Measurements from ENCODE around the gene TPCN1.
A peak's percentile ranks its signal among the peaks of the same experiment; 100 is the strongest.

Gene TPCN1

DNA sequence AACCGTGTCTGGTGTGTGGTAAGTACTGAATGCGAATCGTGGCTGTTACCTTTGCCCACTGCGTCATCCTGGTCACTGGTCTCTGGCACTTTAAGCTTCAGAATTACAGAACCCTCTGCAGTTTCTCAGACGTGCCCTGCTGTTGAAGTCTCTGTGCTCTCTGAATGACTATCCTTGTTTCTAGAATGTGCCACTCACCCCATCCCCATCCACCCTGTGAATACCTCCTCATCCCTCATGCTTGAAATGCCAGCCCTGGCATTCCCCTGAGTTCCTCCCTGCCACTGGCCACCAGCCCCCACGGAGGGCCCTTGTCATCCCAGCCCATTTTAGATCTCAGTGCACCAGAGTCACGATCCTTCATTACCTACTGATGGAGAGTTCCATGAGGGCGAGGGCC lies 21.3 kb downstream of the TPCN1 start:
- DNase-seq, result no peak

- DNase-seq, result no peak
These were observed 22.8 kb downstream of the TPCN1 start for GRCh38 chr12:113244047-113244460.

GRCh38 chr12:113244478-113244958 lies 23.3 kb downstream of the TPCN1 start:
- no peak for DNase-seq

DNA sequence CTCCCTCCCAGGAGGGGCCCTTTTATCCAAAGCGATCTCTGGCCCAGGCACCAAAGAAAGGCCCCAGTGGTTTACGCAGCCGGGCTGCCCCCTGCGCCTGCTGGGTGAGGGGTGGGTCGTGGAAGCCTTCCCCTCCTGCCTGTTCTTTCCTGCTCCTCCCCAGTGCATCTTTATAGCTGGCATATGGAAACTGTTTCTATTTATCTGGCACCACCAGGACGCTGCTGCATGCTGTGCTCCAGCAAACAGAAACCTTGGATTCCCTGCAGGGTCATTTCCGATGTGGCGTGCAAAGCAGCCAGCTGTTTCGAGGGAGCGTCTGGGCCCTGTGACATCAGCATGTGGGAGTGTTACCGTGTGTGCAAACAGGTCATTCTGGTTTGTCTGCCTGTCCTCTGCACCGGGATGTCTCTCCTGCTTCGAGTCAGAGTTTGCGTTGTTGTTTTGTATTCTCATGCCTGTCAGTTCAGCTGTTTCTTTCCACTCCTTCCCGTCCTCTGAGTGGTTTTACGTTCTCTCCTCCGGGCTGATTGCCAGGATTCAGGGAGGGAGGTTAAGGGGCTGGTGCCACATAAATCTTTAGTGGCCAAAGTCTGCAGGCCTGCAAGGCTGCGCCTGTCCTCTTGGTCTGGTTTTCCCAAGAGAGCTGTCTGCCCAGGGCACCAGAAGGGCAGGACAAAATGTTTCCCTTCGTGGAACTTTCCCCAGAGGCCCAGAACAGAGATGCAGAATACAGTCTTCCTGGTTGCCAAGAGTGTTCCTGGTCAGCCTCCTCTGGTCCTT lies 24.6 kb downstream of the TPCN1 start:
- peak; percentile 90 for DNase-seq

- peak; percentile 33 for DNase-seq
These were observed 25.3 kb downstream of the TPCN1 start for GRCh38 chr12:113246478-113247122.

DNA sequence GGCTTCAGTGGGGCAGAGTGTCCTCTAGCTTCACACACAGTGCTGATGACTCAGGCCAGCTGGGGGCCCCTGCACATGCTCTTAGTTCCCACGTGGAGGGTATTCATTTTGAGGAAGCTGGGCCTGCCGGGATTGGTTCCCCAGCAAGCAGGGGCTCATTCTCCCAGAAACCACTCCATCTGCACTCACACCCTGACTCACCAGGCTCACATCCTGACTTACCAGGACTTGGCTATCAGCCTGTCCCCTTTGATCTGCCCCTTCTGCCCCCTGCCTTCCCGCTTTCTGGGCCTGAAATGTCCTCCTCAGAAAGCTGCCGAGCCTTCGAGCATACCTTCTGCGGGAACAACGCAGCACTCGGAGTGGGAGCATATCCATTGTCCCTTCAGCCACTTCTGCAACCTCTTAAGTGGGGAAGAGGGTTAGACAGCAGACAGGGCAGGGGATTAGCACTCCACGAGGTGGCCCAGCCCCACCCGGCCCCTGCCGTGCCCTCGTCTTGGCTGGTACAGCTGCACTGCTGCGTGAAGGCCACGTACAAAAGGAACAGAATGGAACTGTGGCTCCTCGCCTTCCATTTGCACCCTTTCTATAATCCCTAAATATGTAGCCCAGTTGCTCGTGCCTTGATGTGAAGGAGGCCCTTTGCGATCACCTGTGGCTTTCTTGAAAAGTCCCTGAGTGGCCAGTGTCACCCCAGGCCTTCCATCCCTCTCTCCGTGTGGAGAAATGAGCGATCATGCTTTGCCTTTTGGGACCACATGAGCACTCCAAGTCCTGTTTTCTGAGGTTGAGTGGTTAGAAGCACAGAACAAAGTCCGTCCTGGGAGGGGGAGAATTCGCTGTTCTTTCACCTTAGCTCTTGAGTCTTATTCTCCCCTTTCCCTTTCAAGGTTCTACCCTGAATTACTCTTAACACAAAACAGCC lies 26.1 kb downstream of the TPCN1 start:
- DNase-seq, result no peak

GRCh38 chr12:113248051-113248825 lies 27.0 kb downstream of the TPCN1 start:
- no peak for DNase-seq

- no peak for DNase-seq
These were observed 27.7 kb downstream of the TPCN1 start for GRCh38 chr12:113248842-113249435.

GRCh38 chr12:113249546-113249945 lies 28.3 kb downstream of the TPCN1 start:
- no peak for DNase-seq

- no peak for DNase-seq
These were observed 28.8 kb downstream of the TPCN1 start for GRCh38 chr12:113250045-113250444.

- DNase-seq, result no peak
These were observed 30.3 kb downstream of the TPCN1 start for GRCh38 chr12:113251404-113252070.

DNA sequence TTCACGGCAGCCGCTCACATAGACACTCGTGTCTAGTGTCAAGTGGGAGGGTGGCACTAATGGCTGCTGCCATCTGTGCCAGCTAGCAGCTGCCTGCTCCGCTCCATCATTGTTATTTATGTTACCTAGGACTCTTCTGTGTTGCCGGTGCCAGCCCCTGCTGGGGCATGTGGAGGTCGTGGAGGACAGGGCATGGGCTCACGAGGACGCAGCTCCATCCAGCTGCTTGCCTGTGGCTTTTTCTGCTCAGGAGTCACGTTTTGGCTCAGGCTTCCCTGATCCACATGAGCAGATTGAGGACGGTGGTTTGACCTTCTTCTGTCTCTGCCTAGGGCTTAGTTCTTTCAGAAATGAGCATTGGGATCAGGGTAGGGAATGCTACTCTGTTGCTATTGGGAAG lies 31.2 kb downstream of the TPCN1 start:
- DNase-seq, result no peak

DNA sequence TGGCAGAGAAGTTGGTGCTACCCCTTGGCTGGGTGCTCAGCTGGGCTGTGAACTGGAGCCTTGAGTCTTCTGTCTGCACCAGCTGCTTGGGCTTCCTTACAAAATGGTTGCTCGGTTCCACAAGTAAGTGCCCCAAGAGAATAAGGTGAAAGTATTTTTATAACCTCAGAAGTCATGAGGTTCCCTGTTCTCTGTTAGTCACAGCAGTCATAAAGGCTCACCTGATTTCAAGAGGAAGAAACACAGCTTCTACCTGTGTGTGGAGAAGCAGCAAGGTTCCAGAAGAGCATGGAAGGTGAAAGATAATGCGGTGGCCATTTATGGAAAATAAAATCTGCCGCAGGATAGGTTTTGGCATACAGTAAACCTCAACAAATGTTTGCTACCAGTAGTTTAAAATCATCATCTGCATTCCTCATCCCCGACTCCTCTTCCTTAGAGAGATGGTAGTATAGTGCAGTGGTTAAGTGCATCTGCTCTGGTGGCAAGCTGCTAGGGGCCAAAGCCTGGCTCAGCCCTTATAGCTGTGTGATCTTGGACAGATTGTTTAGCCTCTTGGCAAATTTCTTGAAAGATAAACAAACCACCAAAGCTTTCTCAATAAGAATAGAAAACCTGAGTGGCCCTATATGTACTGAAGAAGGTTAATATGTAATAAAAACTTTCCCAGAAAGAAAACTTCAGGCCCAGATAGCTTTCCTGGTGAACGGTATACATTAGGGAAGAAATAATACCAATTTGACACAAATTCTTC lies 32.4 kb downstream of the TPCN1 start:
- no peak for DNase-seq

GRCh38 chr12:113254298-113254697 lies 33.0 kb downstream of the TPCN1 start:
- no peak for DNase-seq

DNA sequence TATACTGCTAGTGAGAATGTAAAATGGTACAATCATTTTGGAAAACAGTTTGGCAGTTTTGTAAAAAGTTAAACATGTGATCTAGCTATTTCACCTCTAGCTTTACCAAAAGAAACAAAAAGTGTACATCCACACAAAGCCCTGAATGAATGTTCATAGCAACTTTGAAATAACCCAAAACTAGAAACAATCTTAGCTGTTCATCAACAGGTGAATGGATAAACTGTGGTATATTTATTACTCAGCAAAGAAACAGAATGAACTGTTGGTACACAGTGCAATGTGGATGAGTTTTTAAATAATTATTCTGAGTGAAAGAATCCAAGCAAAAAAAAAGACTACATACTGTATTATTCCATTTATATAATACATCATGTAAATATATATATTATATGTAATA lies 36.3 kb downstream of the TPCN1 start:
- no peak for DNase-seq

DNA sequence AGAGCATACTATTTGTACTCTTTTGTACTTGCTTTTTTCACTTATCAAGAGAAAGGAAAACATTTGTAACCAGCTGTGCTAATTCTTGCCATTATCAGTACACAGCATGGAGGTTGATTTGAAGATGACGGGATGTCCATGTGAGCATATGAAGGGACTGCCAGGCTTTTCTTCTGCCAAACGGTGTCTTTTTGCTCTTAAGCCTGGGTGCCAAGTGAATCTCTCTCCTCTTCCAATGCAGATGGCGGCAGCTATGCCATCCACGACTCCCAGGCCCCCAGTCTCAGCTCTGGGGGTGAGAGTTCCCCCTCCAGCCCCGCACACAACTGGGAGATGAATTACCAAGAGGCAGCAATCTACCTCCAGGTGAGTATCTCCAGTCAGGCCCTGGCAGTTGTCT lies 38.9 kb downstream of the TPCN1 start:
- DNase-seq, result no peak

DNA sequence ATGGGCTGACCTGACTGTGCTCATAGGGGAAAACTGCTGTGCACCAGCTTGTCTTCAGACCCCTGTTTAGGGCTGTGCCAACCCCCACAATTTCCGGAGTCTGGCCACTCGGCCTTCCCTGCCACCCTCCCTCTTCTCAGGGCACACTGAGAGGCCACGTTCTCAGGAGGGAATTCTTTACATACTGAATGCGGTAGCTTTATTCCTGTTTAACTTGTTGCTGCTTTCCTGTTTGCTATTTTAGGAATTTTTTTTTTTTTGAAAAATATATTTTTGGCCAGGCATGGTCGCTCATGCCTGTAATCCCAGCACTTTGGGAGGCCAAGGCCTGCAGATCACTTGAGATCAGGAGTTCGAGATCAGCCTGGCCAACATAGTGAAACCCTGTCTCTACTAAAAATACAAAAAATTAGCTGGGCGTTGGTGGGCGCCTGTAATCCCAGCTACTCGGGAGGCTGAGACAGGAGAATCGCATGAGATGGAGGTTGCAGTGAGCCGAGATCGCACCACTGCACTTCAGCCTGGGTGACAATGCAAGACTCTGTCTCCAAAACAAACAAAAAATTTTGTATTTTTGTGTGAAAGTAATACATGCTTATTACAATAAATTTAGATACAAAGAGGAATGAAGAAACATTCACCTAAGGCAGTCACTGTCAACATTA lies 39.5 kb downstream of the TPCN1 start:
- DNase-seq, result no peak

DNA sequence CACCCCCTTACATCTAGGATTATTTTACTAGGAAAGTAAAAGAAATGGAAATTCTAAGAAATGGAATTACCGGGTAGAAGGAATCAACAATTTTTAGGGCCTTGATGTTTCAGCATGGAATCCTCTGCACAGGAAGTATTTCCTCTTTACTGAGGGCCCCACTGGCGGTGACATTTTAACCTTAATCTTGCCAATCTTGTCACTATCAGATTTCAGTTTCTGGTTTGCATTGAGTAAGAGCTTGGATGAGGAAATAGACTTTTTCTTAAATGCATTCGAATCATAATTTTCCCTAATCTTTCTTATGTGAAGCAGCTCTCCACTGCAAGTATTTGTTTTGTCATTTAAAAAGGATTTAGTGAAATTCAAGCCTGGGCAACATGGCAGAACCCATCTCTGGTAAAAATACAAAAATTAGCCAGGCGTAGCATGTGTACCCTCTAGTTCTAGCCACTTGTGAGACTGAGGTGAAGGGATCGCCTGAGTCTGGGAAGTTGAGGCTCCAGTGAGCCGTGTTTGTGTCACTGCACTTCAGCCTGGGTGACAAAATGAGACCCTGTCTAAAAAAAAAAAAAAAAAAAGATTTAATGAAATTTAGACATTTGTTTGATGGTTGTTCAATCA lies 40.7 kb downstream of the TPCN1 start:
- no peak for DNase-seq

- DNase-seq, result no peak
These were observed 41.4 kb downstream of the TPCN1 start for GRCh38 chr12:113262710-113263109.

All from NCI-H774 (cell line).